NB4 (cell line): Measurements from ENCODE around the gene SLC18A3.

Experiments
- CTCF ChIP-seq: IDR thresholded peaks from one replicate; pipeline ENCODE4 v1.5.1; 2012; ENCODE audit warnings: low read depth, low read length
- POLR2A ChIP-seq: IDR thresholded peaks from 2 replicates; pipeline ENCODE4 v1.6.1; 2011; ENCODE audit warnings: mild to moderate bottlenecking; ENCODE audit not compliant: insufficient read length; ENCODE audit errors: extremely low read depth

- TF ChIP-seq CTCF (no peak), POLR2A (peak; percentile 41)
Measured at GRCh38 chr10:49647985-49648795, 38.1 kb downstream of the SLC18A3 start.
